Activated CD4-positive, alpha-beta T cell treated with anti-CD3 and anti-CD28 coated beads, Interleukin-2, amount 50 U/mL, for 24 hours (primary cell): ENCODE results near the gene JPH3.

Source experiments
- DNase-seq, 2 donors: peaks; one replicate each; pipeline ENCODE4 v3.0.0-alpha.2; 2020; ENCODE audit warnings: low read depth in 1 of 2, low spot score in 1 of 2

Gene JPH3

GRCh38 chr16:87694441-87695125, 92.3 kb downstream of the JPH3 start:
- DNase-seq, result no peak

GRCh38 chr16:87695534-87695933, 93.2 kb downstream of the JPH3 start:
- DNase-seq, result no peak

GRCh38 chr16:87696726-87697125, 94.4 kb downstream of the JPH3 start:
- no peak for DNase-seq

GRCh38 chr16:87697256-87697655, 94.9 kb downstream of the JPH3 start:
- DNase-seq, result no peak

GRCh38 chr16:87697792-87698191, 95.5 kb downstream of the JPH3 start:
- DNase-seq, result no peak

- no peak for DNase-seq
Measured at GRCh38 chr16:87698241-87698640, 95.9 kb downstream of the JPH3 start.

GRCh38 chr16:87698676-87699199, 96.4 kb downstream of the JPH3 start:
- DNase-seq, result no peak

- no peak for DNase-seq
Measured at GRCh38 chr16:87700406-87701077, 98.2 kb downstream of the JPH3 start.

GRCh38 chr16:87701078-87701460, 98.8 kb downstream of the JPH3 start:
- no peak for DNase-seq

- DNase-seq, result no peak
Measured at GRCh38 chr16:87701505-87701921, 99.2 kb downstream of the JPH3 start.

- DNase-seq, result no peak
Measured at GRCh38 chr16:87702325-87702811, 100.1 kb downstream of the JPH3 start.

- no peak for DNase-seq
Measured at GRCh38 chr16:87703071-87703470, 100.8 kb downstream of the JPH3 start.

GRCh38 chr16:87703835-87704375, 101.6 kb downstream of the JPH3 start:
- DNase-seq, result no peak

- DNase-seq, result no peak
Measured at GRCh38 chr16:87704754-87705353, 102.5 kb downstream of the JPH3 start.

- DNase-seq, result no peak
Measured at GRCh38 chr16:87705771-87706277, 103.5 kb downstream of the JPH3 start.

GRCh38 chr16:87706278-87707000, 104.1 kb downstream of the JPH3 start:
- DNase-seq, result no peak

GRCh38 chr16:87707097-87707496, 104.8 kb downstream of the JPH3 start:
- no peak for DNase-seq

- DNase-seq, result no peak
Measured at GRCh38 chr16:87707714-87708580, 105.6 kb downstream of the JPH3 start.

GRCh38 chr16:87708881-87709638, 106.8 kb downstream of the JPH3 start:
- DNase-seq, result no peak
